H1 (cell line): ENCODE measurements around the gene MCM3.

Experiments
- RAD21 ChIP-seq, 2 experiments: IDR thresholded peaks in 1 of 2; conservative IDR thresholded peaks in 1 of 2; 2 replicates each; pipeline ENCODE4 v1.6.1; 2011; ENCODE audit warnings: low read depth in 2 of 2, low read length in 2 of 2, improper control_type of control experiment in 1 of 2, inconsistent platforms in 1 of 2, mild to moderate bottlenecking in 1 of 2, moderate library complexity in 1 of 2
- TF ChIP-seq, protein P1 (sequence below): IDR thresholded peaks from 2 replicates; pipeline ENCODE4 v1.6.1; 2011; ENCODE audit warnings: low read length, improper control_type of control experiment
- TF ChIP-seq, protein P2 (sequence below), 3 experiments: IDR thresholded peaks; 1 replicate in 2 of 3; 2 replicates in 1 of 3; pipeline versions ENCODE4 v1.5.1 to v1.6.1; 2011; ENCODE audit warnings: low read length in 3 of 3, mild to moderate bottlenecking in 3 of 3, inconsistent platforms in 2 of 3, low read depth in 1 of 3, moderate library complexity in 1 of 3; ENCODE audit not compliant: insufficient read depth in 1 of 3; ENCODE audit errors: control extremely low read depth in 1 of 3

DNA sequence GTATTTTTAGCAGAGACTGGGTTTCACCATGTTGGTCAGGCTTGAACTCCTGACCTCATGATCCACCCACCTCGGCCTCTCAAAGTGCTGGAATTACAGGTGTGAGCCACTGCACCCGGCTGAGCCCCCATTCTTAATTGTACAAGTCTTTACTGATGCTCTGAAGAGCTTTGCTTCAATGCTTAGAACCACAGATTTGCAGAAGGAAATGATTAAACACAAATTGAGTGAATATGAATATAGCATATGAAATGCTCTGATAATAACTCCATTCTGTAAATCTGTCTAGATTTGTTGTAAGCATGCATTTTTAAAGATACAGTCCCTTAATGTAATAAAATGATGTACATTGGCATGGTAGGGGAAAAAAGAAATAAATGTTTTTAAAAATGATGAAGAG is 4.3 kb upstream of the MCM3 start:
- TF ChIP-seq RAD21 (IDR thresholded peaks at IDR 0.05 in 1 of 2, conservative IDR thresholded peaks at IDR 0.05 in 1 of 2; ENCODE audit: low read depth in 2 of 2, low read length in 2 of 2), result no peak
- TF ChIP-seq, protein P1, sequence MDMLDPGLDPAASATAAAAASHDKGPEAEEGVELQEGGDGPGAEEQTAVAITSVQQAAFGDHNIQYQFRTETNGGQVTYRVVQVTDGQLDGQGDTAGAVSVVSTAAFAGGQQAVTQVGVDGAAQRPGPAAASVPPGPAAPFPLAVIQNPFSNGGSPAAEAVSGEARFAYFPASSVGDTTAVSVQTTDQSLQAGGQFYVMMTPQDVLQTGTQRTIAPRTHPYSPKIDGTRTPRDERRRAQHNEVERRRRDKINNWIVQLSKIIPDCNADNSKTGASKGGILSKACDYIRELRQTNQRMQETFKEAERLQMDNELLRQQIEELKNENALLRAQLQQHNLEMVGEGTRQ, result no peak
- TF ChIP-seq, protein P2, sequence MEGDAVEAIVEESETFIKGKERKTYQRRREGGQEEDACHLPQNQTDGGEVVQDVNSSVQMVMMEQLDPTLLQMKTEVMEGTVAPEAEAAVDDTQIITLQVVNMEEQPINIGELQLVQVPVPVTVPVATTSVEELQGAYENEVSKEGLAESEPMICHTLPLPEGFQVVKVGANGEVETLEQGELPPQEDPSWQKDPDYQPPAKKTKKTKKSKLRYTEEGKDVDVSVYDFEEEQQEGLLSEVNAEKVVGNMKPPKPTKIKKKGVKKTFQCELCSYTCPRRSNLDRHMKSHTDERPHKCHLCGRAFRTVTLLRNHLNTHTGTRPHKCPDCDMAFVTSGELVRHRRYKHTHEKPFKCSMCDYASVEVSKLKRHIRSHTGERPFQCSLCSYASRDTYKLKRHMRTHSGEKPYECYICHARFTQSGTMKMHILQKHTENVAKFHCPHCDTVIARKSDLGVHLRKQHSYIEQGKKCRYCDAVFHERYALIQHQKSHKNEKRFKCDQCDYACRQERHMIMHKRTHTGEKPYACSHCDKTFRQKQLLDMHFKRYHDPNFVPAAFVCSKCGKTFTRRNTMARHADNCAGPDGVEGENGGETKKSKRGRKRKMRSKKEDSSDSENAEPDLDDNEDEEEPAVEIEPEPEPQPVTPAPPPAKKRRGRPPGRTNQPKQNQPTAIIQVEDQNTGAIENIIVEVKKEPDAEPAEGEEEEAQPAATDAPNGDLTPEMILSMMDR (IDR thresholded peaks at IDR 0.05; ENCODE audit: control extremely low read depth in 1 of 3, insufficient read depth in 1 of 3, low read depth in 1 of 3, low read length in 3 of 3), result no peak
